HEK293 (cell line): ENCODE data around the gene WDR73.

Experiments used
- SALL2 ChIP-seq: fragments of 450-650 bp; formaldehyde crosslinking; IDR thresholded peaks from 2 replicates; pipeline ENCODE4 v1.5.0; 2017; ENCODE audit warnings: missing biosample characterization, mild to moderate bottlenecking, missing genetic modification characterization, borderline replicate concordance
- TF ChIP-seq, protein P1 (sequence below): fragments of 450-650 bp; formaldehyde crosslinking; IDR thresholded peaks from 2 replicates; pipeline ENCODE4 v1.5.1; 2016; ENCODE audit warnings: missing biosample characterization, missing genetic modification characterization
- TF ChIP-seq, protein P2 (sequence below): fragments of 450-650 bp; formaldehyde crosslinking; IDR thresholded peaks from 2 replicates; pipeline ENCODE4 v1.5.1; 2016; ENCODE audit warnings: missing biosample characterization, missing genetic modification characterization, low read depth
- TF ChIP-seq, protein P3 (sequence below): fragments of 450-650 bp; formaldehyde crosslinking; IDR thresholded peaks from 2 replicates; pipeline ENCODE4 v1.5.1; 2016; ENCODE audit warnings: missing biosample characterization, missing genetic modification characterization, borderline replicate concordance

DNA sequence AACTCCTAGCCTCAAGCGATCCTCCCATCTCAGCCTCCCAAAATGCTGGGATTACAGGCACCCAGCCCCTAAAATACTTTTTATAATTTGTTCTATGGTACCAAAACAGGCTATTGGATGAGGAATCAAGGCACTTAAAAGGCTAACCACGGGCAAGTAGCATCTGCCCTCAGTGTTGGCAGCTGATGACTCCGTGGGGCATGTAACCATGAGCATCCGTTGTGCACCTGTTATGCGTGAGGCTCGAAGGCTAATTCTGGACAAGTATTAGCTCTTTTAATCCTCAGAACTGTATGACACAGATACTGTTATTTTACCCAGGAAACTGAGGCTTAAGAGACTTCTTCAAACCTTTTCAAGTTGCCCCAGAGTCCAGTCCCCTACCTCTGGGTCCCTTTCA lies 10.2 kb downstream of the WDR73 start:
- TF ChIP-seq, protein P1, sequence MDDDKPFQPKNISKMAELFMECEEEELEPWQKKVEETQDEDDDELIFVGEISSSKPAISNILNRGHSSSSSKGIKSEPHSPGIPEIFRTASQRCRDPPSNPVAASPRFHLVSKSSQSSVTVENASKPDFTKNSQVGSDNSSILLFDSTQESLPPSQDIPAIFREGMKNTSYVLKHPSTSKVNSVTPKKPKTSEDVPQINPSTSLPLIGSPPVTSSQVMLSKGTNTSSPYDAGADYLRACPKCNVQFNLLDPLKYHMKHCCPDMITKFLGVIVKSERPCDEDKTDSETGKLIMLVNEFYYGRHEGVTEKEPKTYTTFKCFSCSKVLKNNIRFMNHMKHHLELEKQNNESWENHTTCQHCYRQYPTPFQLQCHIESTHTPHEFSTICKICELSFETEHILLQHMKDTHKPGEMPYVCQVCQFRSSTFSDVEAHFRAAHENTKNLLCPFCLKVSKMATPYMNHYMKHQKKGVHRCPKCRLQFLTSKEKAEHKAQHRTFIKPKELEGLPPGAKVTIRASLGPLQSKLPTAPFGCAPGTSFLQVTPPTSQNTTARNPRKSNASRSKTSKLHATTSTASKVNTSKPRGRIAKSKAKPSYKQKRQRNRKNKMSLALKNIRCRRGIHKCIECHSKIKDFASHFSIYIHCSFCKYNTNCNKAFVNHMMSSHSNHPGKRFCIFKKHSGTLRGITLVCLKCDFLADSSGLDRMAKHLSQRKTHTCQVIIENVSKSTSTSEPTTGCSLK (tag by site-specific recombination) = no peak
- no peak for TF ChIP-seq SALL2 (tag by site-specific recombination)
- TF ChIP-seq, protein P2, sequence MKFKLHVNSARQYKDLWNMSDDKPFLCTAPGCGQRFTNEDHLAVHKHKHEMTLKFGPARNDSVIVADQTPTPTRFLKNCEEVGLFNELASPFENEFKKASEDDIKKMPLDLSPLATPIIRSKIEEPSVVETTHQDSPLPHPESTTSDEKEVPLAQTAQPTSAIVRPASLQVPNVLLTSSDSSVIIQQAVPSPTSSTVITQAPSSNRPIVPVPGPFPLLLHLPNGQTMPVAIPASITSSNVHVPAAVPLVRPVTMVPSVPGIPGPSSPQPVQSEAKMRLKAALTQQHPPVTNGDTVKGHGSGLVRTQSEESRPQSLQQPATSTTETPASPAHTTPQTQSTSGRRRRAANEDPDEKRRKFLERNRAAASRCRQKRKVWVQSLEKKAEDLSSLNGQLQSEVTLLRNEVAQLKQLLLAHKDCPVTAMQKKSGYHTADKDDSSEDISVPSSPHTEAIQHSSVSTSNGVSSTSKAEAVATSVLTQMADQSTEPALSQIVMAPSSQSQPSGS (tag by site-specific recombination) = no peak
- TF ChIP-seq, protein P3, sequence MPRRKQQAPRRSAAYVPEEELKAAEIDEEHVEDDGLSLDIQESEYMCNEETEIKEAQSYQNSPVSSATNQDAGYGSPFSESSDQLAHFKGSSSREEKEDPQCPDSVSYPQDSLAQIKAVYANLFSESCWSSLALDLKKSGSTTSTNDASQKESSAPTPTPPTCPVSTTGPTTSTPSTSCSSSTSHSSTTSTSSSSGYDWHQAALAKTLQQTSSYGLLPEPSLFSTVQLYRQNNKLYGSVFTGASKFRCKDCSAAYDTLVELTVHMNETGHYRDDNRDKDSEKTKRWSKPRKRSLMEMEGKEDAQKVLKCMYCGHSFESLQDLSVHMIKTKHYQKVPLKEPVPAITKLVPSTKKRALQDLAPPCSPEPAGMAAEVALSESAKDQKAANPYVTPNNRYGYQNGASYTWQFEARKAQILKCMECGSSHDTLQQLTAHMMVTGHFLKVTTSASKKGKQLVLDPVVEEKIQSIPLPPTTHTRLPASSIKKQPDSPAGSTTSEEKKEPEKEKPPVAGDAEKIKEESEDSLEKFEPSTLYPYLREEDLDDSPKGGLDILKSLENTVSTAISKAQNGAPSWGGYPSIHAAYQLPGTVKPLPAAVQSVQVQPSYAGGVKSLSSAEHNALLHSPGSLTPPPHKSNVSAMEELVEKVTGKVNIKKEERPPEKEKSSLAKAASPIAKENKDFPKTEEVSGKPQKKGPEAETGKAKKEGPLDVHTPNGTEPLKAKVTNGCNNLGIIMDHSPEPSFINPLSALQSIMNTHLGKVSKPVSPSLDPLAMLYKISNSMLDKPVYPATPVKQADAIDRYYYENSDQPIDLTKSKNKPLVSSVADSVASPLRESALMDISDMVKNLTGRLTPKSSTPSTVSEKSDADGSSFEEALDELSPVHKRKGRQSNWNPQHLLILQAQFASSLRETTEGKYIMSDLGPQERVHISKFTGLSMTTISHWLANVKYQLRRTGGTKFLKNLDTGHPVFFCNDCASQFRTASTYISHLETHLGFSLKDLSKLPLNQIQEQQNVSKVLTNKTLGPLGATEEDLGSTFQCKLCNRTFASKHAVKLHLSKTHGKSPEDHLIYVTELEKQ (tag by site-specific recombination) = no peak
